Testis (tissue), 2 donors: ENCODE measurements around the gene CEP78.

Experiments used
- POLR2A ChIP-seq: fragments of 450-650 bp; IDR thresholded peaks from one replicate; pipeline ENCODE4 v1.6.1; 2017; ENCODE audit warnings: antibody characterized with exemption, mild to moderate bottlenecking, moderate library complexity
- TF ChIP-seq, protein P1 (sequence below), 3 experiments: fragments of 450-650 bp in 2 of 3; fragments of 200-600 bp in 1 of 3; sonication (generic) in 1 of 3; IDR thresholded peaks; one replicate each; pipeline ENCODE4 v1.5.1; 2016 to 2019; ENCODE audit warnings: antibody characterized with exemption in 3 of 3, mild to moderate bottlenecking in 2 of 3, moderate library complexity in 1 of 3

DNA sequence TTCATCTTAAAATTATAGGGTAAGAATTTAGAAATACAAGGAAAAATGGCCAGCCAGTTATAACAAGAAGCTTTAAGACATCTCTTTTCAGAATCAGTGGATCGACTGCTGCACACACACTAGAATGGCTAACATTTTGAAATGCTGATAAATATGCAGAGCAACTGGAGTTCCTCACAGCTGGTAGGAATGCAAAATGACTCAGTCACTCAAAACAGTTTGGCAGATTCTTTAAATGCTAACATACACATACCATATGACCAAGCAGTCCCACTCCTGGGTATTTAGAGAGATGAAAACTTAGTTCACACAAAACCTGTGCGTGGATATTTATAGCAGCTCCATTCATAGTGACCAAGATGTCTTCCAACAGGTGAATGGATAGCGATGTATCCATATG, 37.9 kb downstream of the CEP78 start:
- TF ChIP-seq, protein P1, sequence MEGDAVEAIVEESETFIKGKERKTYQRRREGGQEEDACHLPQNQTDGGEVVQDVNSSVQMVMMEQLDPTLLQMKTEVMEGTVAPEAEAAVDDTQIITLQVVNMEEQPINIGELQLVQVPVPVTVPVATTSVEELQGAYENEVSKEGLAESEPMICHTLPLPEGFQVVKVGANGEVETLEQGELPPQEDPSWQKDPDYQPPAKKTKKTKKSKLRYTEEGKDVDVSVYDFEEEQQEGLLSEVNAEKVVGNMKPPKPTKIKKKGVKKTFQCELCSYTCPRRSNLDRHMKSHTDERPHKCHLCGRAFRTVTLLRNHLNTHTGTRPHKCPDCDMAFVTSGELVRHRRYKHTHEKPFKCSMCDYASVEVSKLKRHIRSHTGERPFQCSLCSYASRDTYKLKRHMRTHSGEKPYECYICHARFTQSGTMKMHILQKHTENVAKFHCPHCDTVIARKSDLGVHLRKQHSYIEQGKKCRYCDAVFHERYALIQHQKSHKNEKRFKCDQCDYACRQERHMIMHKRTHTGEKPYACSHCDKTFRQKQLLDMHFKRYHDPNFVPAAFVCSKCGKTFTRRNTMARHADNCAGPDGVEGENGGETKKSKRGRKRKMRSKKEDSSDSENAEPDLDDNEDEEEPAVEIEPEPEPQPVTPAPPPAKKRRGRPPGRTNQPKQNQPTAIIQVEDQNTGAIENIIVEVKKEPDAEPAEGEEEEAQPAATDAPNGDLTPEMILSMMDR (IDR thresholded peaks at IDR 0.05), result no peak
- TF ChIP-seq POLR2A, result no peak
